Measurements from ENCODE around the gene PALD1. TPM values are rescaled to one million over a fixed set of nuclear protein-coding genes. Genes with fewer than 3 reads are reported as not detected.

PALD1 gene
- total RNA-seq, 1 donor from 2014 or later = 9.6 TPM

DNA sequence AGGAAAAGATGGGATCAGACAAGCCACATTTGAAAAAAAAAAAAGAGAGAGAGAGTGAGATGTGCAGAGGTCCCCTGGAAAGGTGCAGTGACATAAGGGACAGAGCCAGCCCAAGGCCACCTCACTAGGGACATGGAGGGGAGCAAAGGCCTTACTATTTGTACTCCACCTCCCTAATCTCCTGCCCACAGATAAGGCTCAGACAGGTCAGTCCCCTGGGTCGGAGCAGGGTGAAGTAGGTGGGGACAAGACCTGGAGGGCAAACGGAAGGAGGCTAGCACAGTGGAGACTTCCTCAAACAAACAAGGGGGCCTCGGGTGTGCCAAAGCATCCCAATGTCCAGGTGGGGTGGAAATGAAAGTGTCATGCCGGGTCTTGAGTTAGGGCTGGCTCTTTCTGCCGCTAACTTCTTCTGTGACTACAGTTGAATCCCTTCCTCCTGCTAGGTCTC is 117.0 kb downstream of the PALD1 start:
- no peak for DNase-seq (ENCODE audit: low spot score)
- H3K27me3 Mint-ChIP-seq (ENCODE audit: insufficient read depth, low read depth) = peaks cover 15% of the 10 kb centered on the region
- H4K20me1 ChIP-seq (ENCODE audit: low read depth) = no peaks in the 10 kb centered on the region
- H3K27me3 ChIP-seq = no peaks in the 10 kb centered on the region
- H3K9me3 Mint-ChIP-seq = no peaks in the 10 kb centered on the region
- H3K9me3 ChIP-seq (ENCODE audit: low read depth) = no peaks in the 10 kb centered on the region
- H3K27ac Mint-ChIP-seq = no peak overlapping the region
- no peaks in the 10 kb centered on the region for H3K4me1 ChIP-seq
- H3K4me3 Mint-ChIP-seq = no peak overlapping the region
- H3F3A ChIP-seq (ENCODE audit: low read depth) = no peaks in the 10 kb centered on the region
- no peak overlapping the region for H3K27ac ChIP-seq
- H3K4me2 ChIP-seq = no peak overlapping the region
- no peak overlapping the region for H3K4me3 ChIP-seq
- TF ChIP-seq, protein P1, sequence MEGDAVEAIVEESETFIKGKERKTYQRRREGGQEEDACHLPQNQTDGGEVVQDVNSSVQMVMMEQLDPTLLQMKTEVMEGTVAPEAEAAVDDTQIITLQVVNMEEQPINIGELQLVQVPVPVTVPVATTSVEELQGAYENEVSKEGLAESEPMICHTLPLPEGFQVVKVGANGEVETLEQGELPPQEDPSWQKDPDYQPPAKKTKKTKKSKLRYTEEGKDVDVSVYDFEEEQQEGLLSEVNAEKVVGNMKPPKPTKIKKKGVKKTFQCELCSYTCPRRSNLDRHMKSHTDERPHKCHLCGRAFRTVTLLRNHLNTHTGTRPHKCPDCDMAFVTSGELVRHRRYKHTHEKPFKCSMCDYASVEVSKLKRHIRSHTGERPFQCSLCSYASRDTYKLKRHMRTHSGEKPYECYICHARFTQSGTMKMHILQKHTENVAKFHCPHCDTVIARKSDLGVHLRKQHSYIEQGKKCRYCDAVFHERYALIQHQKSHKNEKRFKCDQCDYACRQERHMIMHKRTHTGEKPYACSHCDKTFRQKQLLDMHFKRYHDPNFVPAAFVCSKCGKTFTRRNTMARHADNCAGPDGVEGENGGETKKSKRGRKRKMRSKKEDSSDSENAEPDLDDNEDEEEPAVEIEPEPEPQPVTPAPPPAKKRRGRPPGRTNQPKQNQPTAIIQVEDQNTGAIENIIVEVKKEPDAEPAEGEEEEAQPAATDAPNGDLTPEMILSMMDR (IDR thresholded peaks at IDR 0.05) = no peak
- TF ChIP-seq EZH2 (IDR thresholded peaks at IDR 0.05) (no peak), EZH2phosphoT487 (IDR thresholded peaks at IDR 0.05) (no peak)
- no peaks in the 10 kb centered on the region for H3K79me2 ChIP-seq (ENCODE audit: low read depth)
- no peak overlapping the region for H3K9ac ChIP-seq
- H3K36me3 ChIP-seq = no peaks in the 10 kb centered on the region
- peaks cover 23% of the 10 kb centered on the region for H3K4me1 Mint-ChIP-seq
- H3K36me3 Mint-ChIP-seq = no peaks in the 10 kb centered on the region
- no peak overlapping the region for H2AFZ ChIP-seq (replicated peaks)

DNA sequence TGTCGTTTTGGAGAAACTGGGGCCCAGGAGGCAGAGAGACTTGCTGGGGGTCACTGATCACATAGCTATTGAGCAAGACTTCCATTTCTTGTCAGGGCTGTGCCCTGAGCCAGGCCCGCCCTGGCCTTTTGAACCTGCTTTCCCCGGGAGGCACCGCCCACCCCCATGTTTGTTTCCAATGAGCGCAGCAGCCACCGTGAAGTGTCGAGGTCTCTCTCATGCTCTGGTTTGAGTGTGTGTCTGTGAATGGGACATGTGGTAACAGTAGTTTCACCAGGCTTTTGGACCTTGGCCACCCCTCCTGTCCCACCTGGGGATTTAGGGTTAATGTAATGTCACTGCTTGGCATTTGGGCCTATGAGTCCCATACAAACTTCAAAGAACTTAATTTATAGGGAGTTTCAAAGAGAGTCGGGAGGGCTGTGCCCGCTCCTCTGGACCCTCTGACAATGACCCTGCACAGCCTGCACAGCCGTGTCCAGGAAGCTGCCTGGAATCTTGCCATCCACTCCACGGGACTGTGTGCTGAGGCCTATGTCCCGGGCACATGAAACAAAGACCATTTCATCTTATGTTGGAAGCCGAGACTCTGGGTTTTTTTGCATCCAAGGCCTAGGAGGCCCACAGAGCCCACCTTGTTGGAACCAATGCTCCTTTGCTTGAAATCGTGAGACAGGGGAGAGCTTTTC is 117.7 kb downstream of the PALD1 start:
- Mint-ChIP-seq H3K36me3 (no peaks in the 10 kb centered on the region), H3K4me3 (no peak overlapping the region), H3K4me1 (peaks cover 23% of the 10 kb centered on the region), H3K9me3 (no peaks in the 10 kb centered on the region), H3K27me3 (ENCODE audit: insufficient read depth, low read depth) (peaks cover 15% of the 10 kb centered on the region), H3K27ac (no peak overlapping the region)
- H3K27me3 ChIP-seq = no peaks in the 10 kb centered on the region
- DNase-seq (ENCODE audit: low spot score) = no peak
- no peak overlapping the region for H3K4me2 ChIP-seq
- H3K79me2 ChIP-seq (ENCODE audit: low read depth) = no peaks in the 10 kb centered on the region
- H3K4me1 ChIP-seq = no peaks in the 10 kb centered on the region
- H3K4me3 ChIP-seq = no peak overlapping the region
- no peaks in the 10 kb centered on the region for H3F3A ChIP-seq (ENCODE audit: low read depth)
- H2AFZ ChIP-seq (replicated peaks) = peak overlapping the region; percentile 42
- H3K9me3 ChIP-seq (ENCODE audit: low read depth) = no peaks in the 10 kb centered on the region
- no peaks in the 10 kb centered on the region for H4K20me1 ChIP-seq (ENCODE audit: low read depth)
- TF ChIP-seq EZH2 (IDR thresholded peaks at IDR 0.05) (no peak), EZH2phosphoT487 (IDR thresholded peaks at IDR 0.05) (no peak)
- TF ChIP-seq, protein P1 (IDR thresholded peaks at IDR 0.05) = no peak
- H3K27ac ChIP-seq = no peak overlapping the region
- H3K36me3 ChIP-seq = no peaks in the 10 kb centered on the region
- H3K9ac ChIP-seq = no peak overlapping the region

DNA sequence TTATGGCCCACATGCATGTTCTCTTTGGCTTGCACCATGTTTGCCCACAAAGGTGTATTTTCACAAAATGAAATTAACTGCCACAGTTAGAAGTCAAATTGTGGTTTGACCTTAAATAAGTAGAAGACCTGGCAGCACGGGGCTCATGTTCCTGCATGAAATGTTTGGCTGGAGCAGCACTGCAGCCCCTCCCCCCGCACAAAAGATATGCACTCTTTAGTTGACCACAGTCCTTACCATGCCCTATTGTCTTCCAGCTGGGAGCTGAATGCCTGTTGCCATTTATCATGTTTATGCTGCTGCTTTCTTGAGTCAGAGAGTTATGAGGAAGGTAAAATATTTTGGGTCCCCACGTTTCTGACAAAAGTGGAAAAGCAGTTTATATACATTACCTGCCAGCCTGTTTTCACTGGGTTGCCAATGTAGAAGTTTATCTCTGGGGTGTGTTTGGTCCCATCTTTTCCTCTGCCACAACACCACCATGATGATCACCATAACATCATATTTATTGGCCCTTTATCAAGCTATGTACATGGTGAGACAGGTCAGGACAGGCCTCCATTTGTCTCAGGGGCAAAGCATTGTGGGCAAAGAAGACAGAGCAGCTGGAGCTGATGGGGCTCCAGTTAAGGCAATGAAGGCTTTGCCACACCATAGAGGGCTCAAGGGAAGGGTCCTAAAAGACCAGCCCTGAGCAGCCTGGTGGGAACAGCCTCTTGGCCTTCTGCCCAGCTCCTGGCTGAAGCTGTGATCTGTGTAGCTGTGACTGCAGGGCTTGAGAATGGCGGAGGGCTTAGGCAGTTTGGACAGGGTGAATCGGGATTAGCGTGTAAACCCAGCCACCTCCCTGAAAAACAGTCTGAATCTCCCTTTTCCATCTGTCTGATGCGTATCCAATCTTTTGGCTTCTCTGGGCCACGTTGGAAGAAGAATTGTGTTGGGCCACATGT is 118.6 kb downstream of the PALD1 start:
- H3K27me3 ChIP-seq = no peaks in the 10 kb centered on the region
- no peak for DNase-seq (ENCODE audit: low spot score)
- TF ChIP-seq EZH2 (IDR thresholded peaks at IDR 0.05) = no peak
- TF ChIP-seq, protein P1 (IDR thresholded peaks at IDR 0.05) = no peak
- TF ChIP-seq EZH2phosphoT487 (IDR thresholded peaks at IDR 0.05) = no peak
- Mint-ChIP-seq H3K27ac (peak overlapping the region; percentile 13), H3K4me3 (no peak overlapping the region), H3K27me3 (ENCODE audit: insufficient read depth, low read depth) (peaks cover 11% of the 10 kb centered on the region), H3K36me3 (no peaks in the 10 kb centered on the region), H3K4me1 (peaks cover 23% of the 10 kb centered on the region), H3K9me3 (no peaks in the 10 kb centered on the region)
- no peaks in the 10 kb centered on the region for H3K79me2 ChIP-seq (ENCODE audit: low read depth)
- H3K9ac ChIP-seq = no peak overlapping the region
- no peaks in the 10 kb centered on the region for H4K20me1 ChIP-seq (ENCODE audit: low read depth)
- no peaks in the 10 kb centered on the region for H3K4me1 ChIP-seq
- H3K4me3 ChIP-seq = no peak overlapping the region
- no peaks in the 10 kb centered on the region for H3K36me3 ChIP-seq
- no peak overlapping the region for H2AFZ ChIP-seq (replicated peaks)
- no peak overlapping the region for H3K4me2 ChIP-seq
- no peaks in the 10 kb centered on the region for H3K9me3 ChIP-seq (ENCODE audit: low read depth)
- H3F3A ChIP-seq (ENCODE audit: low read depth) = no peaks in the 10 kb centered on the region
- no peak overlapping the region for H3K27ac ChIP-seq

Data from neural progenitor cell (in vitro differentiated cells).